WTC11 (cell line): ENCODE data around the gene COL20A1. TPM values are rescaled to one million over a fixed set of nuclear protein-coding genes. Genes with fewer than 3 reads are reported as not detected.

Experiments used
- ATAC-seq: fragments of 200-7000 bp; cut with Tn5 transposase; 2 replicates; pipeline ENCODE4 v1.10.0; 2021; ENCODE audit warnings: mild to moderate bottlenecking, moderate library complexity
- CTCF ChIA-PET: fragments of 300-600 bp; sonication (Branson Sonifier 250); formaldehyde crosslinking; loops from one replicate; lab custom pipeline; 2021; ENCODE audit warnings: antibody characterized with exemption; lab: Charles Lee
- POLR2A ChIA-PET: fragments of 350-600 bp; sonication (Branson Sonifier 250); formaldehyde crosslinking; loops from one replicate; lab custom pipeline; 2021; ENCODE audit warnings: antibody characterized with exemption; lab: Charles Lee
- DNase-seq: peaks from one replicate; pipeline ENCODE4 v3.0.0; 2021; ENCODE audit warnings: low spot score
- H3K27ac Mint-ChIP-seq: 2 replicates; pipeline ENCODE4 v1.8.0; 2021; ENCODE audit warnings: mixed read lengths
- H3K27me3 Mint-ChIP-seq: 2 replicates; pipeline ENCODE4 v1.8.0; 2021; ENCODE audit warnings: low read depth, mild to moderate bottlenecking, moderate library complexity, mixed read lengths
- H3K36me3 Mint-ChIP-seq: 2 replicates; pipeline ENCODE4 v1.8.0; 2021; ENCODE audit warnings: mixed read lengths
- H3K4me1 Mint-ChIP-seq: 2 replicates; pipeline ENCODE4 v1.8.0; 2022; ENCODE audit warnings: mixed read lengths
- H3K4me3 Mint-ChIP-seq: 2 replicates; pipeline ENCODE4 v1.8.0; 2021; ENCODE audit warnings: mild to moderate bottlenecking, moderate library complexity, mixed read lengths
- H3K9me3 Mint-ChIP-seq: 2 replicates; pipeline ENCODE4 v1.8.0; 2021; ENCODE audit warnings: mixed read lengths
- ATF1 ChIP-seq: sonication (generic); formaldehyde crosslinking; IDR thresholded peaks from 2 replicates; pipeline ENCODE4 v1.8.1; 2023; ENCODE audit warnings: mild to moderate bottlenecking, moderate library complexity, missing genetic modification reagents
- CDX4 ChIP-seq: fragments of 250-450 bp; sonication (Bioruptor Pico); IDR thresholded peaks from 2 replicates; pipeline ENCODE4 v1.9.0; 2021; ENCODE audit warnings: moderate library complexity, mild to moderate bottlenecking, inconsistent platforms, borderline replicate concordance
- ELF4 ChIP-seq: sonication (generic); formaldehyde crosslinking; IDR thresholded peaks from 2 replicates; pipeline ENCODE4 v1.8.1; 2022; ENCODE audit warnings: low read depth, mild to moderate bottlenecking, moderate library complexity, missing genetic modification reagents
- EMX1 ChIP-seq: fragments of 250-450 bp; sonication (Bioruptor Pico); IDR thresholded peaks from 2 replicates; pipeline ENCODE4 v1.8.0; 2021; ENCODE audit warnings: mild to moderate bottlenecking
- ETV6 ChIP-seq: sonication (generic); formaldehyde crosslinking; IDR thresholded peaks from 2 replicates; pipeline ENCODE4 v1.8.1; 2022; ENCODE audit warnings: mild to moderate bottlenecking, missing genetic modification reagents
- GTF2I ChIP-seq: fragments of 250-450 bp; sonication (Bioruptor Pico); conservative IDR thresholded peaks from 2 replicates; pipeline ENCODE4 v1.4.0; 2021; ENCODE audit warnings: mild to moderate bottlenecking
- HMGXB4 ChIP-seq: sonication (generic); formaldehyde crosslinking; IDR thresholded peaks from 2 replicates; pipeline ENCODE4 v1.8.1; 2023; ENCODE audit warnings: mild to moderate bottlenecking, moderate library complexity, missing genetic modification reagents
- IRF1 ChIP-seq: sonication (generic); formaldehyde crosslinking; IDR thresholded peaks from 2 replicates; pipeline ENCODE4 v1.8.0; 2023; ENCODE audit warnings: missing genetic modification reagents
- JAZF1 ChIP-seq: fragments of 250-450 bp; sonication (Bioruptor Pico); IDR thresholded peaks from 2 replicates; pipeline ENCODE4 v1.9.0; 2021; ENCODE audit warnings: moderate library complexity, mild to moderate bottlenecking, inconsistent platforms
- KAT7 ChIP-seq: sonication (generic); formaldehyde crosslinking; IDR thresholded peaks from 2 replicates; pipeline ENCODE4 v1.8.1; 2023; ENCODE audit warnings: missing genetic modification reagents, mild to moderate bottlenecking, borderline replicate concordance
- MAX ChIP-seq: sonication (generic); formaldehyde crosslinking; IDR thresholded peaks from 2 replicates; pipeline ENCODE4 v1.8.0; 2022; ENCODE audit warnings: mild to moderate bottlenecking, missing genetic modification reagents
- MYBL2 ChIP-seq: sonication (generic); formaldehyde crosslinking; IDR thresholded peaks from 2 replicates; pipeline ENCODE4 v1.8.1; 2023; ENCODE audit warnings: mild to moderate bottlenecking, moderate library complexity, missing genetic modification reagents
- NR1H2 ChIP-seq: sonication (generic); formaldehyde crosslinking; IDR thresholded peaks from 2 replicates; pipeline ENCODE4 v1.9.0; 2021; ENCODE audit warnings: mild to moderate bottlenecking, moderate library complexity, missing genetic modification reagents
- TEAD4 ChIP-seq: sonication (generic); formaldehyde crosslinking; IDR thresholded peaks from 2 replicates; pipeline ENCODE4 v1.8.0; 2022; ENCODE audit warnings: mild to moderate bottlenecking, missing genetic modification reagents
- TP53 ChIP-seq: sonication (generic); formaldehyde crosslinking; IDR thresholded peaks from 2 replicates; pipeline ENCODE4 v1.8.1; 2023; ENCODE audit warnings: mild to moderate bottlenecking, missing genetic modification reagents
- USF2 ChIP-seq: sonication (generic); formaldehyde crosslinking; IDR thresholded peaks from 2 replicates; pipeline ENCODE4 v1.8.1; 2023; ENCODE audit warnings: mild to moderate bottlenecking, missing genetic modification reagents, moderate library complexity
- ZNF121 ChIP-seq: sonication (generic); formaldehyde crosslinking; IDR thresholded peaks from 2 replicates; pipeline ENCODE4 v1.8.0; 2023; ENCODE audit warnings: missing genetic modification reagents
- ZNF219 ChIP-seq: sonication (generic); formaldehyde crosslinking; IDR thresholded peaks from 2 replicates; pipeline ENCODE4 v1.8.0; 2023; ENCODE audit warnings: missing genetic modification reagents, mild to moderate bottlenecking, borderline replicate concordance
- ZNF423 ChIP-seq: fragments of 250-450 bp; sonication (Bioruptor Pico); IDR thresholded peaks from 2 replicates; pipeline ENCODE4 v2.1.2; 2022; ENCODE audit warnings: mild to moderate bottlenecking, moderate library complexity
- total RNA-seq: library from RNA; stranded (reverse); gene quantifications from 3 replicates; pipeline ENCODE4 v1.2.3, GENCODE V29; 2021

Gene COL20A1
- total RNA-seq, 1 experiment from 2014 or later, result 1.3 TPM

GRCh38 chr20:63291811-63292210 lies 1.2 kb upstream of the COL20A1 start:
- TF ChIP-seq EMX1 (CRISPR knock-in tag), result no peak
- no peak for TF ChIP-seq GTF2I
- TF ChIP-seq JAZF1 (CRISPR knock-in tag), result no peak
- no peak for TF ChIP-seq HMGXB4 (CRISPR knock-in tag)
- no peak for TF ChIP-seq TP53 (CRISPR knock-in tag)
- no peak for TF ChIP-seq ELF4 (CRISPR knock-in tag)
- no peak for TF ChIP-seq CDX4 (CRISPR knock-in tag)
- no peak for TF ChIP-seq ETV6 (CRISPR knock-in tag)
- no peak for TF ChIP-seq IRF1 (CRISPR knock-in tag)
- TF ChIP-seq ZNF219 (CRISPR knock-in tag), result no peak
- no peak for TF ChIP-seq MYBL2 (CRISPR knock-in tag)
- TF ChIP-seq NR1H2 (CRISPR knock-in tag), result no peak
- no peak for TF ChIP-seq KAT7 (CRISPR knock-in tag)
- TF ChIP-seq USF2 (CRISPR knock-in tag), result no peak
- TF ChIP-seq TEAD4 (CRISPR knock-in tag), result no peak
- no peaks in the 10 kb centered on the region for H3K9me3 Mint-ChIP-seq
- H3K4me1 Mint-ChIP-seq, result peaks cover 18% of the 10 kb centered on the region
- no peak overlapping the region for H3K27ac Mint-ChIP-seq
- ATAC-seq, result no peak
- no peak for DNase-seq
- POLR2A ChIA-PET, result interaction anchor here (1.0 kb wide), 2 partner anchors 37 to 312 kb away, joined by 3 read pairs; no protein-coding TSS in a partner anchor
- no peak overlapping the region for H3K4me3 Mint-ChIP-seq
- H3K36me3 Mint-ChIP-seq, result peaks cover 7% of the 10 kb centered on the region; the same call in 1 of the 2 replicates
- peaks cover 8% of the 10 kb centered on the region for H3K27me3 Mint-ChIP-seq
- CTCF ChIA-PET, result interaction anchor here (0.6 to 8.1 kb wide), 15 partner anchors 11 to 205 kb away, joined by 3 to 79 read pairs (median 7); partner anchors contain the start of genes ARFGAP1, BIRC7 and NKAIN4

GRCh38 chr20:63292292-63292701 lies 689 bp upstream of the COL20A1 start:
- Mint-ChIP-seq H3K4me1 (peaks cover 20% of the 10 kb centered on the region), H3K9me3 (no peaks in the 10 kb centered on the region), H3K36me3 (peaks cover 7% of the 10 kb centered on the region; the same call in 1 of the 2 replicates), H3K27ac (no peak overlapping the region), H3K27me3 (peaks cover 8% of the 10 kb centered on the region), H3K4me3 (no peak overlapping the region)
- POLR2A ChIA-PET, result no interaction called here
- ATAC-seq (no peak), DNase-seq (no peak)
- CTCF ChIA-PET, result interaction anchor here (0.6 to 8.1 kb wide), 10 partner anchors 11 to 204 kb away, joined by 3 to 79 read pairs (median 12); partner anchors contain the start of gene ARFGAP1
- TF ChIP-seq ZNF423 (CRISPR knock-in tag), result no peak
- no peak for TF ChIP-seq TP53 (CRISPR knock-in tag)

GRCh38 chr20:63293456-63293855 lies 470 bp downstream of the COL20A1 start:
- DNase-seq, result no peak
- Mint-ChIP-seq H3K27me3 (peaks cover 8% of the 10 kb centered on the region), H3K27ac (no peak overlapping the region), H3K4me1 (peaks cover 20% of the 10 kb centered on the region), H3K9me3 (no peaks in the 10 kb centered on the region), H3K4me3 (no peak overlapping the region), H3K36me3 (peaks cover 3% of the 10 kb centered on the region; the same call in 1 of the 2 replicates)
- ATAC-seq, result no peak
- ChIA-PET CTCF (interaction anchor here (0.9 to 8.1 kb wide), 5 partner anchors 12 to 203 kb away, joined by 3 to 79 read pairs (median 26); no protein-coding TSS in a partner anchor), POLR2A (interaction anchor here (1.1 kb wide), 1 partner anchor 21 kb away, joined by 3 read pairs; the partner anchor contains the start of gene ARFGAP1)
- TF ChIP-seq ZNF121 (CRISPR knock-in tag) (no peak), MAX (CRISPR knock-in tag) (no peak), ATF1 (CRISPR knock-in tag) (no peak)
